Measurements from ENCODE around the gene FAM120AOS.

FAM120AOS gene

GRCh38 chr9:93452710-93453046, 703 bp downstream of the FAM120AOS start:
- peaks cover 19% of the 10 kb centered on the region for H3K79me2 ChIP-seq (ENCODE audit: control insufficient read depth, insufficient read depth, low read length, poor library complexity)
- H3K27me3 ChIP-seq (ENCODE audit: insufficient read depth, low read length): no peaks in the 10 kb centered on the region
- H2BK12ac ChIP-seq (ENCODE audit: low read length): no peak overlapping the region
- H4K91ac ChIP-seq (ENCODE audit: low read depth, low read length): peak overlapping the region; percentile 99
- H3K4ac ChIP-seq (ENCODE audit: low read depth, low read length): peak overlapping the region; percentile 97
- H3K9me3 ChIP-seq (ENCODE audit: insufficient read depth, low read depth, low read length): no peaks in the 10 kb centered on the region
- H3K79me1 ChIP-seq (ENCODE audit: low read length): peaks cover 16% of the 10 kb centered on the region
- H3K4me1 ChIP-seq (ENCODE audit: control insufficient read depth in 1 of 2, insufficient read depth in 2 of 2, low read length in 2 of 2): peaks cover 0 to 2% of the 10 kb centered on the region in 2 experiments
- WGBS (ENCODE audit: extremely low coverage, insufficient coverage, insufficient read length): no CpG with 5 or more reads among the region's 10 CpGs
- H2AK5ac ChIP-seq (ENCODE audit: low read length): peak overlapping the region; percentile 76
- peak overlapping the region; percentile 94 for H3K27ac ChIP-seq (ENCODE audit: low read depth, low read length)
- H2BK5ac ChIP-seq (ENCODE audit: low read depth, low read length, poor library complexity): peak overlapping the region; percentile 32
- peak overlapping the region; percentile 87 for H3K9ac ChIP-seq (ENCODE audit: low read length)
- H3K23ac ChIP-seq (ENCODE audit: low read length): no peak overlapping the region
- peak overlapping the region; percentile 51 for H4K8ac ChIP-seq (ENCODE audit: low read depth, low read length)
- H2BK120ac ChIP-seq (ENCODE audit: insufficient read depth, low read length, poor library complexity): peak overlapping the region; percentile 96
- peak overlapping the region; percentile 49 for H2AFZ ChIP-seq (ENCODE audit: insufficient read depth, low read length, poor library complexity)
- peak; percentile 13 to 31 for DNase-seq
- peaks cover 3 to 6% of the 10 kb centered on the region in 2 experiments for H3K36me3 ChIP-seq (ENCODE audit: control insufficient read depth in 1 of 2, insufficient read depth in 2 of 2, low read length in 2 of 2)
- peak overlapping the region; percentile 96 for H3K14ac ChIP-seq (ENCODE audit: low read length)
- H3K4me3 ChIP-seq (ENCODE audit: low read depth, low read length): peak overlapping the region; percentile 99
- peak overlapping the region; percentile 92 for H3K4me2 ChIP-seq (ENCODE audit: low read length)
- H4K12ac ChIP-seq (ENCODE audit: low read depth, low read length): peak overlapping the region; percentile 51
- no peak overlapping the region for H3K18ac ChIP-seq (ENCODE audit: low read length)

DNA sequence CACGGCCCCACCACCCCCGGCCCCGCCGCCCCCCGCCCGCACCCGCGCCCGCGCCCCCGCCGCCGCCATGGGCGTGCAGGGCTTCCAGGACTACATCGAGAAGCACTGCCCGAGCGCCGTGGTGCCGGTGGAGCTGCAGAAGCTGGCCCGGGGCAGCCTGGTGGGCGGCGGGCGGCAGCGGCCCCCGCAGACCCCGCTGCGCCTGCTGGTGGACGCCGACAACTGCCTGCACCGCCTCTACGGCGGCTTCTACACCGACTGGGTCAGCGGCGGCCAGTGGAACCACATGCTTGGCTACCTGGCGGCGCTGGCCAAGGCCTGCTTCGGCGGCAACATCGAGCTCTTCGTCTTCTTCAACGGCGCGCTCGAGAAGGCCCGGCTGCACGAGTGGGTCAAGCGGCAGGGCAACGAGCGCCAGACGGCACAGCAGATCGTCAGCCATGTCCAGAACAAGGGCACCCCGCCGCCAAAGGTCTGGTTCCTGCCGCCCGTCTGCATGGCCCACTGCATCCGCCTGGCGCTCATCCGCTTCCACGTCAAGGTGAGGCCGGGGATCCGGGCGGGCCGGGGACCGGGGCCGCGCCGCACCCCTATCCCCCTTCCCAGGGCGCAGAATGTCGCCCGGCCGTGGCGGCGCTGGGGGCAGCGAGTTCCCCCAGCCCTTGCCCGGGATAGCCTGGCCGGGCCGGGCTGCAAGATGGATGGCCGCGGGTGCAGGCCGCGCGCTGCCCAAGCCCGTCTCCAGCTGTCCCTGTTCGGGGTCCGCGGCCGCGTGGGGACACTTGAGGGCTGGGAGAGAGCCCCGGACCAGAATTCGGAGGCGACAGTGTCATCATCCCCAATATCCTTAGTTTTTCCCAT, 1.3 kb downstream of the FAM120AOS start:
- H3K14ac ChIP-seq (ENCODE audit: low read length): peak overlapping the region; percentile 96
- no CpG with 5 or more reads among the region's 92 CpGs for WGBS (ENCODE audit: extremely low coverage, insufficient coverage, insufficient read length)
- H3K27me3 ChIP-seq (ENCODE audit: insufficient read depth, low read length): no peaks in the 10 kb centered on the region
- peak; percentile 35 to 61 for DNase-seq
- H3K9me3 ChIP-seq (ENCODE audit: insufficient read depth, low read depth, low read length): no peaks in the 10 kb centered on the region
- H4K12ac ChIP-seq (ENCODE audit: low read depth, low read length): peak overlapping the region; percentile 86
- H3K18ac ChIP-seq (ENCODE audit: low read length): peak overlapping the region; percentile 96
- H3K4ac ChIP-seq (ENCODE audit: low read depth, low read length): peak overlapping the region; percentile 97
- H3K4me3 ChIP-seq (ENCODE audit: low read depth, low read length): peak overlapping the region; percentile 99
- H3K79me2 ChIP-seq (ENCODE audit: control insufficient read depth, insufficient read depth, low read length, poor library complexity): peaks cover 19% of the 10 kb centered on the region
- peak overlapping the region; percentile 91 for H2BK5ac ChIP-seq (ENCODE audit: low read depth, low read length, poor library complexity)
- H2BK12ac ChIP-seq (ENCODE audit: low read length): peak overlapping the region; percentile 79
- H4K8ac ChIP-seq (ENCODE audit: low read depth, low read length): peak overlapping the region; percentile 95
- H3K79me1 ChIP-seq (ENCODE audit: low read length): peaks cover 16% of the 10 kb centered on the region
- peak overlapping the region; percentile 99 for H4K91ac ChIP-seq (ENCODE audit: low read depth, low read length)
- H2AFZ ChIP-seq (ENCODE audit: insufficient read depth, low read length, poor library complexity): peak overlapping the region; percentile 98
- peak overlapping the region; percentile 76 for H2AK5ac ChIP-seq (ENCODE audit: low read length)
- H3K36me3 ChIP-seq (ENCODE audit: control insufficient read depth in 1 of 2, insufficient read depth in 2 of 2, low read length in 2 of 2): peaks cover 3 to 11% of the 10 kb centered on the region in 2 experiments
- H3K27ac ChIP-seq (ENCODE audit: low read depth, low read length): peak overlapping the region; percentile 94
- H3K23ac ChIP-seq (ENCODE audit: low read length): no peak overlapping the region
- peak overlapping the region; percentile 92 for H3K4me2 ChIP-seq (ENCODE audit: low read length)
- peaks cover 0 to 2% of the 10 kb centered on the region in 2 experiments for H3K4me1 ChIP-seq (ENCODE audit: control insufficient read depth in 1 of 2, insufficient read depth in 2 of 2, low read length in 2 of 2)
- peak overlapping the region; percentile 87 for H3K9ac ChIP-seq (ENCODE audit: low read length)
- H2BK120ac ChIP-seq (ENCODE audit: insufficient read depth, low read length, poor library complexity): peak overlapping the region; percentile 96

GRCh38 chr9:93450945-93451815, 2.2 kb downstream of the FAM120AOS start, which contains the start of gene FAM120A:
Gene FAM120A, plus strand, starts transcription at chr9:93451685. Its CDS starts 231 bp downstream, at chr9:93451916.
- Histone ChIP-seq H2BK120ac (ENCODE audit: insufficient read depth, low read length, poor library complexity) (peak within 1 kb of the TSS; percentile 96), H3K4ac (ENCODE audit: low read depth, low read length) (peak within 1 kb of the TSS; percentile 97), H2AK5ac (ENCODE audit: low read length) (peak within 1 kb of the TSS; percentile 76), H3K79me2 (ENCODE audit: control insufficient read depth, insufficient read depth, low read length, poor library complexity) (peaks cover 19% of the 10 kb centered on the region), H4K8ac (ENCODE audit: low read depth, low read length) (peak within 1 kb of the TSS; percentile 95), H2BK5ac (ENCODE audit: low read depth, low read length, poor library complexity) (peak within 1 kb of the TSS; percentile 96), H3K79me1 (ENCODE audit: low read length) (peaks cover 16% of the 10 kb centered on the region), H3K4me1 (ENCODE audit: control insufficient read depth in 1 of 2, insufficient read depth in 2 of 2, low read length in 2 of 2) (peaks cover 0 to 2% of the 10 kb centered on the region in 2 experiments), H3K36me3 (ENCODE audit: control insufficient read depth in 1 of 2, insufficient read depth in 2 of 2, low read length in 2 of 2) (peaks cover 3 to 16% of the 10 kb centered on the region in 2 experiments), H3K9me3 (ENCODE audit: insufficient read depth, low read depth, low read length) (no peaks in the 10 kb centered on the region), H3K27me3 (ENCODE audit: insufficient read depth, low read length) (no peaks in the 10 kb centered on the region), H3K27ac (ENCODE audit: low read depth, low read length) (peak within 1 kb of the TSS; percentile 99), H3K23ac (ENCODE audit: low read length) (no peak within 1 kb of the TSS), H3K9ac (ENCODE audit: low read length) (peak within 1 kb of the TSS; percentile 96), H3K14ac (ENCODE audit: low read length) (peak within 1 kb of the TSS; percentile 96), H3K4me2 (ENCODE audit: low read length) (peak within 1 kb of the TSS; percentile 92), H2BK12ac (ENCODE audit: low read length) (peak within 1 kb of the TSS; percentile 79), H3K4me3 (ENCODE audit: low read depth, low read length) (peak within 1 kb of the TSS; percentile 99), H3K18ac (ENCODE audit: low read length) (peak within 1 kb of the TSS; percentile 96), H4K91ac (ENCODE audit: low read depth, low read length) (peak within 1 kb of the TSS; percentile 99), H2AFZ (ENCODE audit: insufficient read depth, low read length, poor library complexity) (peak within 1 kb of the TSS; percentile 98), H4K12ac (ENCODE audit: low read depth, low read length) (peak within 1 kb of the TSS; percentile 98)
- WGBS (ENCODE audit: extremely low coverage, insufficient coverage, insufficient read length): no CpG with 5 or more reads among the region's 100 CpGs
- peak; percentile 69 to 82 for DNase-seq

- no peak overlapping the region for H3K27ac ChIP-seq (ENCODE audit: low read depth, low read length)
- H3K4me3 ChIP-seq (ENCODE audit: low read depth, low read length): no peak overlapping the region
- no peak overlapping the region for H4K91ac ChIP-seq (ENCODE audit: low read depth, low read length)
- no peak overlapping the region for H2BK5ac ChIP-seq (ENCODE audit: low read depth, low read length, poor library complexity)
- no peak overlapping the region for H3K14ac ChIP-seq (ENCODE audit: low read length)
- H2AK5ac ChIP-seq (ENCODE audit: low read length): no peak overlapping the region
- H3K18ac ChIP-seq (ENCODE audit: low read length): no peak overlapping the region
- H3K9ac ChIP-seq (ENCODE audit: low read length): no peak overlapping the region
- H2BK120ac ChIP-seq (ENCODE audit: insufficient read depth, low read length, poor library complexity): no peak overlapping the region
- H3K9me3 ChIP-seq (ENCODE audit: insufficient read depth, low read depth, low read length): no peaks in the 10 kb centered on the region
- peaks cover 21% of the 10 kb centered on the region for H3K79me1 ChIP-seq (ENCODE audit: low read length)
- no peak overlapping the region for H3K23ac ChIP-seq (ENCODE audit: low read length)
- H4K8ac ChIP-seq (ENCODE audit: low read depth, low read length): no peak overlapping the region
- H2BK12ac ChIP-seq (ENCODE audit: low read length): no peak overlapping the region
- H3K4me1 ChIP-seq (ENCODE audit: control insufficient read depth in 1 of 2, insufficient read depth in 2 of 2, low read length in 2 of 2): peaks cover 3 to 9% of the 10 kb centered on the region in 2 experiments
- H3K4me2 ChIP-seq (ENCODE audit: low read length): no peak overlapping the region
- no peaks in the 10 kb centered on the region for H3K27me3 ChIP-seq (ENCODE audit: insufficient read depth, low read length)
- H3K36me3 ChIP-seq (ENCODE audit: control insufficient read depth in 1 of 2, insufficient read depth in 2 of 2, low read length in 2 of 2): peaks cover 3 to 21% of the 10 kb centered on the region in 2 experiments
- no peak overlapping the region for H4K12ac ChIP-seq (ENCODE audit: low read depth, low read length)
- H3K4ac ChIP-seq (ENCODE audit: low read depth, low read length): no peak overlapping the region
- H2AFZ ChIP-seq (ENCODE audit: insufficient read depth, low read length, poor library complexity): no peak overlapping the region
- WGBS (ENCODE audit: extremely low coverage, insufficient coverage, insufficient read length): no CpG with 5 or more reads among the region's 4 CpGs
- H3K79me2 ChIP-seq (ENCODE audit: control insufficient read depth, insufficient read depth, low read length, poor library complexity): peaks cover 14% of the 10 kb centered on the region
- no peak for DNase-seq
Measured at GRCh38 chr9:93447655-93448054, 5.7 kb downstream of the FAM120AOS start.
